Kidney glomerular epithelial cell (primary cell): ENCODE measurements around the gene SURF6.
"Not testable (repeated sequence)": the region's sequence is repeated elsewhere in the genome, so short reads cannot be mapped to it uniquely, and the experiment has no call there.

Experiments used
- DNase-seq: peaks from one replicate; lab custom pipeline; 2025; lab: John Stamatoyannopoulos, UW

Gene SURF6

DNA sequence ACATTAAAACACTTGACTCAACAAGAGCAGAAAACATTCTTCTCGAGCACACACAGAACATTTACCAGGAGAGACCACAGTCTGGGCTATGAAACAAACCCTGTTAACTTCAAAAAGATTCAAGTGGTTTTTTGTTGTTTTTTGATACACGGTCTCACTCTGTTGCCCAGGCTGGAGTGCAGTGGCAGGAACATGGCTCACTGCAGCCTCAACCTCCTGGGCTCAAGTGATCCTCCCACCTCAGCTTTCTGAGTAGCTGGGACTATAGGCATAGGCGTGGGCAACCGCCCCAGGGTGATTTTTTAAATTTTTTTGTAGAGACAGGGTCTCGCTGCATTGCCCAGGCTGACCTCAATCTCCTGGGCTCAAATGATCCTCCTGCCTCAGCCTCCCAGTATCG, 9.0 kb downstream of the SURF6 start:
- not testable (repeated sequence) for DNase-seq

DNA sequence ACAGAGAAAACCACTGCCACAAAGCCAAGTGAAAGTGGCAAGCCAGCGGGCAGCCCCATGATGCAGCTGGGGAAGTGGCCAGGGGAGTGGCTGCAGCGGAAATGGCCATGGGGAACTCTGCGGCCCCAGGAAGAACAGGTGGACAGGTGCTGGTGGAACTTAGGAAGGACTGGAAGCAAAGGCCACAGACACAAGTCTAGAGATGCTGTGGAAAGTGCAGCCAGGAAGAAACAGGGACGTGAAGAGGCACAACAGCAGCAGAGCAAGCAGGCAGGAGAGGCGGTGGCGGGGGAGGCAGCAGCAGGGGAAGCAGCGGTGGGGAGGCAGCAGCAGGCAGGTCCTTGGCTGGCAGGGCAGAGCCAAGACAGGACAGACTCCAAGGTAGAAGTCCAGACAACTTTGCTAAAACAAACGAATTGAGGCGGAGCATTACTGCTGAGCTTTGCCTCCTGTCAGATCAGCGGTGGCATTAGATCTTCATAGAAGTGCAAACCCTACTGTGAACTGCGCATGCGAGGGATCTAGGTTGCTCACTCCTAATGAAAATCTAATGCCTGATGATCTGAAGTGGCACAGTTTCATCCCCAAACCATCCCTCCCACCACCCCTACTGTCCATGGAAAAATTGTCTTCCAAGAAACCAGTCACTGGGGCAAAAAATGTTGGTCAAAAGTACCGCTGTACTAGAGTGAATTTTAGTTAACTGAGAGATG, 11.8 kb downstream of the SURF6 start:
- DNase-seq: no peak

GRCh38 chr9:133323211-133323610, 12.8 kb downstream of the SURF6 start:
- DNase-seq: no peak

- DNase-seq: no peak
Observed at GRCh38 chr9:133322701-133323100, 13.3 kb downstream of the SURF6 start.

DNA sequence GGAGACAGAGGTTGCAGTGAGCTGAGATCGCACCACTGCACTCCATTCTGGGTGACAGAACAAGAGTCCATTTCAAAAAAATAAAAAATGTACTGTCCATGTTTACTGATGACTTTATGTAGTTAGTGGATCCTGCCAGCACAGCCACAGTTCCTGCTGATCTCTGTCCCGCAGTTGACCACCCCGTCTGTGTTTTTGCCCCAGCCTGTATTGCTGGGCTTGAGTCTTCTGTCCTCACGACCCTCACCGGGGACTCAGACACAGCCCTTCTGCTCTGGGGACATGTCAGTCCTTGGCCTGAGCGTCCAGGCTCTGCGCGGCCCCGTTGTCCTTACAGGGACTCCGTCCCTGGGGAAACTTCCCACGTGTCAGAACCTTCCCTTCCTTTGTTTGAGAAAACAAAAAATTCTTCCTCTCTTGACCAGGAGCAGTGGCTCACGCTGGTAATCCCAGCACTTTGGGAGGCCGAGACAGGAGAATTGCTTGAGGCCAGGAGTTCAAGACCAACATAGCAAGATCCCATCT, 14.5 kb downstream of the SURF6 start:
- no peak for DNase-seq

- no peak for DNase-seq
Observed at GRCh38 chr9:133320421-133320881, 15.5 kb downstream of the SURF6 start.

DNA sequence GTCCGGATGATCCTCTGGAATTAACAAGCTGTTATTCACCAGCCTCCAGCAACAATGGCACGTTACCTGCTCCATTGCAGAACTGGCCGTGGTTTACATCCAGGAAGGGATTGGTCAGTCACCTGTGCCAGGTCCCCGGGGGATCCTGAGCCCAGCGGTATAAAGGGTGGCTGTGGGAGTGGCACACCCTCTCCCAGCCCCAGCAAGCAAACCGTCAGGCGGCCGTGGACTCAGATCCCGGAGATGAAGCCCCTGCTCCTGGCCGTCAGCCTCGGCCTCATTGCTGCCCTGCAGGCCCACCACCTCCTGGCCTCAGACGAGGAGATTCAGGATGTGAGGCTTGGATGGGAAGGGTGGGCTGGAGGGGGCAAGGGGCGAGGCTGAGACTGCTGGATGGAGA, 18.4 kb downstream of the SURF6 start:
- DNase-seq: not testable (repeated sequence)

- no peak for DNase-seq
Observed at GRCh38 chr9:133315997-133316396, 20.0 kb downstream of the SURF6 start.

GRCh38 chr9:133309608-133310007, 26.4 kb downstream of the SURF6 start:
- no peak for DNase-seq

- DNase-seq: no peak
Observed at GRCh38 chr9:133307301-133307700, 28.7 kb downstream of the SURF6 start.

DNA sequence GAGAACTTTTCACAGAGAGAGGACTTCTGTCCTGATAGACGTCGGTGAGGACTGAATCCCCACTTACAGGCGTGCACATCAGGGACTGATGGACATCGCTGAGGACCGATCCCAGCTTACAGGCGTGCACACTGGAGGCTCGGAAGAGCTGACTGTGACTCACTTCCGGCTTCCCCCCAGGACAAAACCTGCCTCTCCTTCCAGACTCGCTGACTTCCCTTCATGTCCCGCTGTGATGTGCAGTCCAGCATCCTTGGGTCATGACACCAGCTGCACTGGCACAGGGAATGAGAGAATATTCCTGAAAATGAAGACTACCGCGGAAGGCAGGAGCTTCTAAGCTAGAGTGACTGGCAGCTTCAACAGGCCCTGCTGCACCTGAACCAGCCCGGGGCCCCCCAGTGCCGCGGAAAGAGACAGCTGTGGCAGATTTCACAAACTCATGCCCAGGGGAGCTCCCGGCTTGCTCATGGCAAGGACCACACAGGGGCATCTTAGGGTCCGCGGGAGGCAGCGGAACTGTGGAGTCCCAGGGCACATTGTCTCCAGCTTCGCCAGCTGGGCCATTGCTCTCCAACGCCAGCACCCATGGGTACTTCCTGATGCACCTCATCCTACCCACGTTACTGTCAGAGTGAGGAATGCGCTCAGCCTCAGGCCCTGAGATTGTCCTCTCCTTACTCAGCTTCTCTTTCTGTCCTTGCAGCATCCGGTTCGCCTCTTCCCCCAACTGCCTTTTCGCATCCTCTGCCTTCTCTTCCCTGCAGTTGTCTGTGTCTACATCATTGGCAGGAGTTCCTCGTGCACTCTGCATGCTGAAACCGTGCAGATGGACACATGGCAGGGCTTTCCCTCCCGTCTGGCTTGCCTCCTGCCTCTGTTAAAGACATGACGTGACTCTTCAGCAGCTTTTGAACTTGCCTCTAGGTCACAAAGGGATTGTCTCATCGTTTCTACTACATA, 29.5 kb downstream of the SURF6 start:
- no peak for DNase-seq

DNA sequence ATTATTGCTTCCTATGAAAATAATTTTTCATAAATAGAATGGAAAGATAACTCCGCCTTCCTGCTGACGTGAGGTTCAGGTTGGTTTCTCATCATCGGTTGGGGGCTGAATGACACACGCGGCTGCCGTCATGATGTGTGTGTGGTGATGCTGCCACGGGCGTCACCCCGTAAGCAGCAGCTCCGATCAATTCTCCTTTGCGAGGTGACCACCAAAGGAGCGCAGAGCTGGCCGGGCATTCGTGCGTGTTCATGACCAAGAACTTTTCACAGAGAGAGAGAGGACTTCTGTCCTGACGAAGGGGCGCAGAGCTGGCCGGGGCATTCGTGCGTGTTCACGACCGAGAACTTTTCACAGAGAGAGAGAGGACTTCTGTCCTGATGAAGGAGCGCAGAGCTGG, 30.3 kb downstream of the SURF6 start:
- DNase-seq: no peak

DNA sequence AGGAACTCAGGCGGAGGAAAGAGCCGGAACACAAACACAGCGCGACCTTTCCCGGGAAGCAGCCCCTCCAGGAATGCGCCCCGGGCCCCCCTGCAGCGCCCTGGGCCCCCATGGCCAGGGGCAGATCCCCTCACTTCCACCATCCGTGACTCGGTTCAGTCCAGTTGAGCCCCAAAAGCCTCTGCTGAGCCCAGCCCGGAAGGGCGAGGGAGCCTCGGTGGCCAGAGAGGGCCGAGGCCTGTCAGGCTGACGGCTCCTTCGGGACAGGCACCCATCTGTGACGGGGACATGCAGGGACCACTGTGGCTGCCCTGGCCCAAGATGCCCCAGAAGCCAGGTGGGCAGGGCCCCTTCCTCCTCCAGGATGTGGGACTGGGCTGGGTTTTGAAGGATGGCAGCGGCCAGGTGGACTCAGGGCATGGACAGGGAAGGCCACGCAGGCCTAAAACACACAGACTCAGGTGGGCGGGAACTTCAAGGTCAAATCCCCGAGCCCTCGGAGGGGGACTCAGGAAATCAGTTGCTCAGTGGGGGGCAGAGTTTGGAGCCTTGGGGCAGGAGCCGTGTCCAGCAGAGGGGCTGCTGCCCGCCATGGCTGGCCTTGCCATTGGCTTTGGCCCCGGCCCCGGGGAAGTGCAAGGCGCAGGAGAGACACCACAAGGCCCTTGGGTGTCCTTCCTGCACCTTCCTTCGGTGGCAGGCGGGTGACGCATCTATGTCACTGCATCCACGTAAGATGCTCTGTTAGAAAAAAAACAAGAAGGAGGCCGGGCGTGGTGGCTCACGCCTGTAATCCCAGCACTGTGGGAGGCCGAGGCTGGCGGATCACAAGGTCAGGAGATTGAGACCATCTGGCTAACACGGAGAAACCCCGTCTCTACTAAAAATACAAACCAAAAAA, 31.3 kb downstream of the SURF6 start:
- DNase-seq: no peak

DNA sequence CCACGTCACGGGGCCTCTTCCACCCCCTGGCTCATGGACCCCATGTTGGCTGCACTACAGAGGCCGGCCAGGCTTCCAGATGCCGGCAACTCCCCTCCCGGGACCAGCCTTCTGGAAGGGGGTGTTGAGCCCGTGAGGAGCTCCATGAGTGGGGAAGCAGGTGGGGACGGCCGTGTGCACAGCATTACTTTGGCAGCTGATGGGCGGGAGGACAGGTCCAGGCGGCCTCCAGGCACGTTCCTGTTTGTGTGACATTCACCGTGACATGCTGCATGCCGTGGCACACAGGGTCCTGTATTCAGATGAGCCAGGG, 31.9 kb downstream of the SURF6 start:
- DNase-seq: no peak

DNA sequence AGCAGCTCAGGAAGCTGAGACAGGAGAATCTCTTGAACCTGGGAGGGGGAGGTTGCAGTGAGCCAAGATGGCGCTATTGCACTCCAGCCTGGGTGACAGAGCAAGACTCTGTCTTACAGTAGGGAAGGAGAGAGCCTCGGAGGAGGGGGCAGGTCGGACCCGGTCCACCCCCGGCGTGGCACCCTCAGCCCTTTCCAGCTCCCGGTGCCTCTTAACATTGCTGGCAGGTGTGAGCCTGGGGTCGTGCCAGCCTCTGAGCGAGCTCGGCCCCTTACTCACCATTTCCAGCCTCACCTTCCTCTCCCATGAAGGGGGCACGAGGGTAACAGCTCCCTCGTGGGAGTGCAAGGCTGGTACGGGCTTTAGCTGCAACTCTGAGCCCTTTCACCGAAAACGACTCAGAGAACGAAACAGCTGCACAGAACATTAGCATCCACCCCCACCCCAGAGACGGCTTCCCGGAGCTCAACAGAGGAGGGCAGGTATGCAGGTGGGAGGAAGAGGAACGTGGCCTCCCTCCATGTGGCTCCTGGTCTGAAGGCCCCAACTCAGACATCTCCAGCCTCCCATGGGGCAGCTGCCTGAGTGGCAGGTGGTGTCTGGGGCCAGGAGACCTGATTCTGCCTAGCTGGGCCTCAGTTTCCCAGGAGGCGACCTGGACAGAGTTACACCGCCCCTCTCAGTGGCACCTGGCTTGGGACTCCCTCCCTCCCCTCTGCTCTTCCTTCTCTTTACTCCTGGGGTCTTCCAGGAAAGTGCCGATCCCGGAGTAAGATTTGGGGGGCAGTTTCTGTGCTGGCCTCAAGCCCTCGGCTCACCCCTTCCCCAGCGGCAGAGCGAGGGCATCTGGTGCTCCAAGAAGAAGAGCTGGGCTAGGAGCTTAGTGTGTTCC, 32.5 kb downstream of the SURF6 start:
- DNase-seq: no peak

- DNase-seq: no peak
Observed at GRCh38 chr9:133301253-133302230, 34.4 kb downstream of the SURF6 start.

GRCh38 chr9:133299996-133300395, 36.0 kb downstream of the SURF6 start:
- not testable (repeated sequence) for DNase-seq

- no peak for DNase-seq
Observed at GRCh38 chr9:133294257-133294656, 41.7 kb downstream of the SURF6 start.

DNA sequence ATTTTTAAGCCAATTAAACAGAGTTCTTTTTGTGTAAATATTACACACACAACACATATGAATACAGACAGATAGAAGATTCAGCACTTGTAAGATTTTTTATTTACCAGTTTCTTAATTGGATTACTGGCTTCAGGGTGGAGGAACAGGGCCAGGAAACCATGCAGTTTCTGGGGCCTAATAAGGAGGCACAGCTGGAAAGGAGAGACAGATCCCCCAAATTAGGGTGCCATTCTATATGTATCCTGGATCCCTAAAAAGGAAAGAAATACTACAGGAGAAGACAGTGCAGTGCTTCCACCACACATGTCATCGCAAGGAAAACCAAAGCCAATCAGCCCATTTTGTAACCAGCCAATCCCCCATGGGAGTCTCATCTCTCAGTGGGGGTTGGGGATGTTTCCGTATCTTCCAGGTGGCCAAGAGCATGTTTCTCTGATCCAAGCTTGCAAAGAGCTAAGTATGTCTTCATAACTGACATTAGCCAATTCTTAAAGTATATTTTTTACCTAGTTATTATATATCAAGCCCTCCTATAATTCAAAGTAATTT, 45.2 kb downstream of the SURF6 start:
- no peak for DNase-seq
